ENCODE data around the gene SEPTIN2. TPM values are rescaled to one million over a fixed set of nuclear protein-coding genes. Genes with fewer than 3 reads are reported as not detected.
A peak's percentile ranks its signal among the peaks of the same experiment; 100 is the strongest.

The SEPTIN2 gene
- total RNA-seq, 1 experiment from 2014 or later: 372 TPM

GRCh38 chr2:241286348-241287090 is 29.2 kb upstream of the SEPTIN2 start:
- DNase-seq (ENCODE audit: low read depth): no peak

- peak; percentile 33 for DNase-seq (ENCODE audit: low read depth)
Measured at GRCh38 chr2:241288324-241288888, 27.3 kb upstream of the SEPTIN2 start.

- DNase-seq (ENCODE audit: low read depth): no peak
Measured at GRCh38 chr2:241289053-241289452, 26.7 kb upstream of the SEPTIN2 start.

- no peak for DNase-seq (ENCODE audit: low read depth)
Measured at GRCh38 chr2:241289597-241289996, 26.1 kb upstream of the SEPTIN2 start.

- no peak for DNase-seq (ENCODE audit: low read depth)
Measured at GRCh38 chr2:241291153-241291552, 24.6 kb upstream of the SEPTIN2 start.

- DNase-seq (ENCODE audit: low read depth): no peak
Measured at GRCh38 chr2:241291977-241292376, 23.7 kb upstream of the SEPTIN2 start.

- DNase-seq (ENCODE audit: low read depth): peak; percentile 36
Measured at GRCh38 chr2:241293378-241293797, 22.3 kb upstream of the SEPTIN2 start.

GRCh38 chr2:241295326-241296095 is 20.2 kb upstream of the SEPTIN2 start:
- no peak for DNase-seq (ENCODE audit: low read depth)

- DNase-seq (ENCODE audit: low read depth): no peak
Measured at GRCh38 chr2:241296767-241297166, 19.0 kb upstream of the SEPTIN2 start.

- DNase-seq (ENCODE audit: low read depth): no peak
Measured at GRCh38 chr2:241298673-241299072, 17.1 kb upstream of the SEPTIN2 start.

GRCh38 chr2:241300000-241300399 is 15.7 kb upstream of the SEPTIN2 start:
- no peak for DNase-seq (ENCODE audit: low read depth)

GRCh38 chr2:241302083-241302482 is 13.6 kb upstream of the SEPTIN2 start:
- DNase-seq (ENCODE audit: low read depth): no peak

- no peak for DNase-seq (ENCODE audit: low read depth)
Measured at GRCh38 chr2:241302759-241303651, 12.7 kb upstream of the SEPTIN2 start.

- no peak for DNase-seq (ENCODE audit: low read depth)
Measured at GRCh38 chr2:241304039-241304670, 11.6 kb upstream of the SEPTIN2 start.

GRCh38 chr2:241307055-241307454 is 8.7 kb upstream of the SEPTIN2 start:
- DNase-seq (ENCODE audit: low read depth): no peak

GRCh38 chr2:241308267-241308666 is 7.5 kb upstream of the SEPTIN2 start:
- DNase-seq (ENCODE audit: low read depth): no peak

GRCh38 chr2:241308832-241309500 is 6.8 kb upstream of the SEPTIN2 start:
- DNase-seq (ENCODE audit: low read depth): no peak

GRCh38 chr2:241309684-241310117 is 6.0 kb upstream of the SEPTIN2 start:
- DNase-seq (ENCODE audit: low read depth): peak; percentile 58

- DNase-seq (ENCODE audit: low read depth): no peak
Measured at GRCh38 chr2:241310917-241311566, 4.7 kb upstream of the SEPTIN2 start.

GRCh38 chr2:241312082-241312481 is 3.6 kb upstream of the SEPTIN2 start:
- DNase-seq (ENCODE audit: low read depth): peak; percentile 66
